Hepatocyte (in vitro differentiated cells): Measurements from ENCODE around the gene TNNC1. TPM values are rescaled to one million over a fixed set of nuclear protein-coding genes. Genes with fewer than 3 reads are reported as not detected.

Experiments used
- DNase-seq: peaks from one replicate; pipeline ENCODE4 v3.0.0-alpha.2; 2016; ENCODE audit warnings: low spot score
- H2AFZ ChIP-seq: fragments of 200-600 bp; sonication (generic); 2 replicates; pipeline ENCODE4 v1.6.0; 2016; ENCODE audit warnings: antibody characterized with exemption, mild to moderate bottlenecking
- H3K27ac ChIP-seq: fragments of 200-600 bp; sonication (generic); 2 replicates; pipeline ENCODE4 v1.5.1; 2016; ENCODE audit warnings: mild to moderate bottlenecking
- H3K27me3 ChIP-seq: fragments of 200-600 bp; sonication (generic); 2 replicates; pipeline ENCODE4 v1.6.1; 2016
- H3K36me3 ChIP-seq: fragments of 200-600 bp; sonication (generic); replicated peaks from 2 replicates; pipeline ENCODE4 v1.5.1; 2016; ENCODE audit warnings: low read depth; ENCODE audit not compliant: insufficient read depth
- H3K4me1 ChIP-seq: fragments of 200-600 bp; sonication (generic); 2 replicates; pipeline ENCODE4 v1.5.1; 2016; ENCODE audit warnings: mild to moderate bottlenecking, moderate library complexity; ENCODE audit not compliant: insufficient read depth
- H3K4me2 ChIP-seq: fragments of 200-600 bp; sonication (generic); 2 replicates; pipeline ENCODE4 v1.6.0; 2016
- H3K4me3 ChIP-seq: fragments of 200-600 bp; sonication (generic); 2 replicates; pipeline ENCODE4 v1.5.1; 2016; ENCODE audit warnings: mild to moderate bottlenecking
- H3K79me2 ChIP-seq: fragments of 200-600 bp; sonication (generic); 2 replicates; pipeline ENCODE4 v1.6.0; 2017; ENCODE audit warnings: mild to moderate bottlenecking
- H3K9me2 ChIP-seq: fragments of 200-600 bp; sonication (generic); replicated peaks from 2 replicates; pipeline ENCODE4 v1.6.0; 2017; ENCODE audit warnings: mild to moderate bottlenecking; ENCODE audit not compliant: insufficient read depth
- H3K9me3 ChIP-seq: fragments of 200-600 bp; sonication (generic); 2 replicates; pipeline ENCODE4 v1.5.1; 2016; ENCODE audit warnings: low read depth, mild to moderate bottlenecking
- H4K20me1 ChIP-seq: fragments of 200-600 bp; sonication (generic); 2 replicates; pipeline ENCODE4 v1.6.0; 2016; ENCODE audit warnings: mild to moderate bottlenecking; ENCODE audit not compliant: insufficient read depth, poor library complexity, severe bottlenecking
- EZH2 ChIP-seq: fragments of 200-600 bp; sonication (generic); IDR thresholded peaks from 2 replicates; pipeline ENCODE4 v1.6.1; 2016; ENCODE audit warnings: antibody characterized with exemption, mild to moderate bottlenecking, borderline replicate concordance
- EZH2phosphoT487 ChIP-seq: fragments of 200-600 bp; sonication (generic); IDR thresholded peaks from one replicate; pipeline ENCODE4 v1.6.1; 2018; ENCODE audit warnings: antibody characterized with exemption, mild to moderate bottlenecking, low read depth, moderate library complexity; ENCODE audit not compliant: unreplicated experiment, severe bottlenecking
- WGBS: methylation state at CpG from one replicate; pipeline ENCODE4 v1.1.6; 2016; ENCODE audit warnings: low lambda C conversion rate; ENCODE audit errors: missing lambda C conversion rate; 5-methylcytosine and 5-hydroxymethylcytosine counted together
- polyA plus RNA-seq: library from polyadenylated mRNA; unstranded; fragments of >200 nt; fragmentation: Nextera tagmentation; extraction: Ambion mirVana; gene quantifications from 2 replicates; pipeline ENCODE4 v1.2.1, GENCODE V29; 2016
- total RNA-seq: library from RNA; depleted of rRNA; stranded (reverse); fragments of >200 nt; gene quantifications from 2 replicates; pipeline ENCODE4 v1.2.3, GENCODE V29; 2014
- TF ChIP-seq, protein P1 (sequence below): fragments of 200-600 bp; sonication (generic); IDR thresholded peaks from 2 replicates; pipeline ENCODE4 v1.5.1; 2016; ENCODE audit warnings: antibody characterized with exemption, mild to moderate bottlenecking; ENCODE audit not compliant: poor library complexity

Gene TNNC1
- total and polyA plus RNA-seq, 2 experiments from 2014 or later: 9.7 to 15.0 TPM

GRCh38 chr3:52406791-52407510 lies 46.9 kb downstream of the TNNC1 start:
- no peak overlapping the region for H3K4me2 ChIP-seq
- H3K79me2 ChIP-seq: peaks cover 30% of the 10 kb centered on the region
- no peaks in the 10 kb centered on the region for H3K9me3 ChIP-seq

DNA sequence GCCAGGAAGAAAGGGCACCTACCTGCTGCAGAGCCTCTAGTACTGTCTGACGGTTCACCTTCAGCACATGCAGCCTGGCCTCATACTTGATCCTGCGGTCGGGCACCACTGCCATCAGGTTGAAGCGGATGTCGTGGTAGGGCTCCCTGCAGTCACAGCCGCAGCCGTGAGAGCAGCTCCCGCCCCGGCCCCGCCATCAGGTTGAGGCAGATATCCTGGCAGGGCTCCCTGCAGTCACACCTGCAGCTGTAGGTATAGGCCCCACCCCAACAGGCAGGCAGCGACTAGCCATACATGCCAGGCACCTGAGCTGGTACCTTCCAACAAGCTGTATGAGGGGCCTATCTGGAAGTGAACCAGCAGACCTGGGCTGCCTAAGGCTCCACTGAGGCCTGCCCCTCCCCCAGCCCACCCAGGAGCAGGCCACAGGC lies 47.6 kb downstream of the TNNC1 start:
- Histone ChIP-seq H3K27ac (no peak overlapping the region), H3K36me3 (no peaks in the 10 kb centered on the region)

More at GRCh38 chr3:52406791-52407510, 46.9 kb downstream of the TNNC1 start:
- WGBS: 94% methylated on average over 20 of the region's 20 CpGs
- Histone ChIP-seq H3K4me1 (peaks cover 13% of the 10 kb centered on the region), H3K9me2 (no peaks in the 10 kb centered on the region), H3K4me3 (no peak overlapping the region), H3K36me3 (no peaks in the 10 kb centered on the region), H2AFZ (no peak overlapping the region), H4K20me1 (no peaks in the 10 kb centered on the region), H3K27ac (no peak overlapping the region), H3K27me3 (no peaks in the 10 kb centered on the region)
- no peak for TF ChIP-seq EZH2phosphoT487
- no peak for DNase-seq

DNA sequence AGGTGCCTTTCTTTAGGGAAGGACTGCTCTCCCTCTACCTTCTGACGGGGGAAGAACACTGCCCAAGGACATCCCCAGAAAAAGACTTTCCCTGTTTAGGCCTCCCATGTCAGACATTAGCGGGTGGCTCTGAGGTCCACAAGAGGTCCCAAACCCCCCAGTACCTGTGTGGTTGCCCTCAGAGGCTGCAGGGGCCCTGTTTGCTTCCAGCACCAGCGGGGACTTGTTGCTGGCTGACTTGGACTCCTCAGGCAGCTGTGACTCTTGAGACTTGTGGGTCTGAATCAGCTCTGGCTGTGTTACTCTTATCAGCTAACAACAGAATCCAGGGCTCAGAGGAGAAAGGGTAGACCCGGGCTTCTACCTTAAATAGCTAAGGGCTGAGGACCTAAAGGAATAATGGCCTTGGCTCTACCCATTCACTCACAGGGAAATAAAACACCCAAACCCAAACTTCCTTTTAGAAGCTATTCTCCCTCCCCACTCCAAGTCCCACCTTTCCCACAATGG lies 48.2 kb downstream of the TNNC1 start:
- H4K20me1 ChIP-seq: no peaks in the 10 kb centered on the region
- H3K4me1 ChIP-seq: peaks cover 7% of the 10 kb centered on the region
- H3K27me3 ChIP-seq: no peaks in the 10 kb centered on the region
- no peaks in the 10 kb centered on the region for H3K9me3 ChIP-seq
- 90% methylated on average over 4 of the region's 4 CpGs for WGBS
- H3K4me2 ChIP-seq: no peak overlapping the region
- H3K36me3 ChIP-seq: no peaks in the 10 kb centered on the region
- TF ChIP-seq, protein P1, sequence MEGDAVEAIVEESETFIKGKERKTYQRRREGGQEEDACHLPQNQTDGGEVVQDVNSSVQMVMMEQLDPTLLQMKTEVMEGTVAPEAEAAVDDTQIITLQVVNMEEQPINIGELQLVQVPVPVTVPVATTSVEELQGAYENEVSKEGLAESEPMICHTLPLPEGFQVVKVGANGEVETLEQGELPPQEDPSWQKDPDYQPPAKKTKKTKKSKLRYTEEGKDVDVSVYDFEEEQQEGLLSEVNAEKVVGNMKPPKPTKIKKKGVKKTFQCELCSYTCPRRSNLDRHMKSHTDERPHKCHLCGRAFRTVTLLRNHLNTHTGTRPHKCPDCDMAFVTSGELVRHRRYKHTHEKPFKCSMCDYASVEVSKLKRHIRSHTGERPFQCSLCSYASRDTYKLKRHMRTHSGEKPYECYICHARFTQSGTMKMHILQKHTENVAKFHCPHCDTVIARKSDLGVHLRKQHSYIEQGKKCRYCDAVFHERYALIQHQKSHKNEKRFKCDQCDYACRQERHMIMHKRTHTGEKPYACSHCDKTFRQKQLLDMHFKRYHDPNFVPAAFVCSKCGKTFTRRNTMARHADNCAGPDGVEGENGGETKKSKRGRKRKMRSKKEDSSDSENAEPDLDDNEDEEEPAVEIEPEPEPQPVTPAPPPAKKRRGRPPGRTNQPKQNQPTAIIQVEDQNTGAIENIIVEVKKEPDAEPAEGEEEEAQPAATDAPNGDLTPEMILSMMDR: no peak
- TF ChIP-seq EZH2phosphoT487 (no peak), EZH2 (no peak)
- H3K79me2 ChIP-seq: peaks cover 24% of the 10 kb centered on the region
- no peak overlapping the region for H3K4me3 ChIP-seq
- H3K27ac ChIP-seq: no peak overlapping the region
- H2AFZ ChIP-seq: no peak overlapping the region
- DNase-seq: no peak
- H3K9me2 ChIP-seq: no peaks in the 10 kb centered on the region

More for the DNA sequence above, 47.6 kb downstream of the TNNC1 start:
- no peak overlapping the region for H3K4me2 ChIP-seq
- no peak for DNase-seq
- no peaks in the 10 kb centered on the region for H4K20me1 ChIP-seq
- WGBS: 97% methylated on average over 11 of the region's 11 CpGs
- peaks cover 24% of the 10 kb centered on the region for H3K79me2 ChIP-seq
- peaks cover 7% of the 10 kb centered on the region for H3K4me1 ChIP-seq
- no peaks in the 10 kb centered on the region for H3K27me3 ChIP-seq
- no peak overlapping the region for H2AFZ ChIP-seq
- no peak overlapping the region for H3K4me3 ChIP-seq
- TF ChIP-seq EZH2phosphoT487 (no peak), EZH2 (no peak)
- TF ChIP-seq, protein P1: no peak
- H3K9me2 ChIP-seq: no peaks in the 10 kb centered on the region
- H3K9me3 ChIP-seq: no peaks in the 10 kb centered on the region

- 97% methylated on average over 6 of the region's 6 CpGs for WGBS
- Histone ChIP-seq H3K79me2 (peaks cover 24% of the 10 kb centered on the region), H3K4me1 (peaks cover 7% of the 10 kb centered on the region), H2AFZ (no peak overlapping the region), H3K4me3 (no peak overlapping the region), H3K27ac (no peak overlapping the region), H3K4me2 (no peak overlapping the region), H3K9me2 (no peaks in the 10 kb centered on the region), H3K27me3 (no peaks in the 10 kb centered on the region), H3K36me3 (no peaks in the 10 kb centered on the region), H3K9me3 (no peaks in the 10 kb centered on the region), H4K20me1 (no peaks in the 10 kb centered on the region)
- DNase-seq: no peak
- TF ChIP-seq, protein P1: no peak
- no peak for TF ChIP-seq EZH2phosphoT487
- no peak for TF ChIP-seq EZH2
These were observed 48.8 kb downstream of the TNNC1 start for GRCh38 chr3:52405066-52405465.
